B cell (primary cell): Measurements from ENCODE around the gene CHST11. TPM values are rescaled to one million over a fixed set of nuclear protein-coding genes. Genes with fewer than 3 reads are reported as not detected.

Source experiments
- ATAC-seq: fragments of 200-7000 bp; cut with Tn5 transposase; one replicate; pipeline ENCODE4 v1.10.0; 2021; ENCODE audit warnings: low read depth, mild to moderate bottlenecking, moderate number of reproducible peaks, moderate library complexity
- CTCF ChIA-PET: fragments of 350-600 bp; sonication (Branson Sonifier 250); formaldehyde crosslinking; loops from one replicate; lab custom pipeline; 2021; ENCODE audit warnings: antibody characterized with exemption, inconsistent platforms; lab: Charles Lee
- POLR2A ChIA-PET: fragments of 350-600 bp; sonication (Branson Sonifier 250); formaldehyde crosslinking; loops from one replicate; lab custom pipeline; 2021; ENCODE audit warnings: antibody characterized with exemption; lab: Charles Lee
- DNase-seq: peaks from one replicate; pipeline ENCODE4 v3.0.0; 2013
- H2AFZ ChIP-seq: 2 replicates; pipeline ENCODE4 v1.6.1; 2012; ENCODE audit warnings: mild to moderate bottlenecking, low read depth, low read length; ENCODE audit not compliant: insufficient read depth, poor library complexity, severe bottlenecking
- H3K27ac ChIP-seq, 2 donors: 1 replicate in 1 of 2; 2 replicates in 1 of 2; pipeline ENCODE4 v1.5.1; 2012 to 2013; ENCODE audit warnings: low read length in 2 of 2, mild to moderate bottlenecking in 2 of 2, moderate library complexity in 1 of 2
- H3K27me3 ChIP-seq, 4 experiments: fragments of 200-600 bp in 1 of 4; sonication (generic) in 1 of 4; replicated peaks in 1 of 4; 1 replicate in 2 of 4; 2 replicates in 2 of 4; pipeline versions ENCODE4 v1.6.1 to v1.7.0; 2013 to 2016; ENCODE audit warnings: low read length in 3 of 4, mild to moderate bottlenecking in 2 of 4, mixed read lengths in 1 of 4, moderate library complexity in 1 of 4; ENCODE audit not compliant: insufficient read depth in 4 of 4, control insufficient read depth in 3 of 4; ENCODE audit errors: control extremely low read depth in 1 of 4
- H3K36me3 ChIP-seq, 2 experiments: replicated peaks in 1 of 2; 1 replicate in 1 of 2; 2 replicates in 1 of 2; pipeline versions ENCODE4 v1.6.1 to v1.7.1; 2013; ENCODE audit warnings: low read length in 1 of 2; ENCODE audit not compliant: insufficient read depth in 2 of 2, control insufficient read depth in 1 of 2; ENCODE audit errors: control extremely low read depth in 1 of 2, extremely low read depth in 1 of 2
- H3K4me1 ChIP-seq, 2 donors: fragments of 200-600 bp in 1 of 2; sonication (generic) in 1 of 2; 1 replicate in 1 of 2; 2 replicates in 1 of 2; pipeline versions ENCODE4 v1.5.1 to v1.6.1; 2013 to 2017; ENCODE audit warnings: low read length in 2 of 2; ENCODE audit not compliant: control insufficient read depth in 2 of 2, insufficient read depth in 2 of 2
- H3K4me2 ChIP-seq: replicated peaks from 2 replicates; pipeline ENCODE3; 2012; ENCODE audit warnings: mild to moderate bottlenecking, low read depth, low read length; ENCODE audit not compliant: poor library complexity, severe bottlenecking
- H3K4me3 ChIP-seq, 5 experiments: fragments of 200-600 bp in 1 of 5; sonication (generic) in 1 of 5; 1 replicate in 3 of 5; 2 replicates in 2 of 5; pipeline versions ENCODE4 v1.5.1 to v1.7.0; 2011 to 2016; ENCODE audit warnings: low read length in 4 of 5, mild to moderate bottlenecking in 4 of 5, low read depth in 2 of 5, control low read depth in 1 of 5, moderate library complexity in 1 of 5; ENCODE audit not compliant: insufficient read depth in 1 of 5; ENCODE audit errors: control extremely low read depth in 1 of 5, extremely low read depth in 1 of 5
- H3K79me2 ChIP-seq: fragments of 200-600 bp; sonication (generic); one replicate; pipeline ENCODE4 v1.6.0; 2016; ENCODE audit warnings: low read length; ENCODE audit not compliant: control insufficient read depth, insufficient read depth
- H3K9ac ChIP-seq: fragments of 200-600 bp; sonication (generic); 2 replicates; pipeline ENCODE4 v1.6.1; 2017; ENCODE audit warnings: mild to moderate bottlenecking, low read length, moderate library complexity
- H3K9me3 ChIP-seq, 3 donors: one replicate each; pipeline versions ENCODE4 v1.6.1 to v1.7.1; 2013; ENCODE audit warnings: low read length in 2 of 3; ENCODE audit not compliant: control insufficient read depth in 2 of 3, insufficient read depth in 1 of 3; ENCODE audit errors: control extremely low read depth in 1 of 3
- H4K20me1 ChIP-seq: 2 replicates; pipeline ENCODE4 v1.6.0; 2012; ENCODE audit warnings: mild to moderate bottlenecking, low read length; ENCODE audit not compliant: insufficient read depth, control insufficient read depth, poor library complexity, severe bottlenecking
- H3K27ac Mint-ChIP-seq: one replicate; pipeline ENCODE4 v1.8.0; 2021; ENCODE audit warnings: mixed read lengths
- H3K27me3 Mint-ChIP-seq: one replicate; pipeline ENCODE4 v1.8.0; 2021; ENCODE audit warnings: mixed read lengths
- H3K4me1 Mint-ChIP-seq: one replicate; pipeline ENCODE4 v1.8.0; 2021; ENCODE audit warnings: mixed read lengths
- H3K4me3 Mint-ChIP-seq: one replicate; pipeline ENCODE4 v1.8.0; 2021; ENCODE audit warnings: mixed read lengths
- H3K9me3 Mint-ChIP-seq: one replicate; pipeline ENCODE4 v1.8.0; 2022; ENCODE audit warnings: mixed read lengths; ENCODE audit not compliant: insufficient read depth
- CTCF ChIP-seq: fragments of 200-600 bp; IDR thresholded peaks from one replicate; pipeline ENCODE4 v1.8.0; 2022; ENCODE audit warnings: antibody characterized with exemption, mild to moderate bottlenecking
- EZH2 ChIP-seq: IDR thresholded peaks from 2 replicates; pipeline ENCODE4 v1.6.1; 2012; ENCODE audit warnings: borderline replicate concordance, low read depth, mild to moderate bottlenecking, moderate library complexity, low read length; ENCODE audit not compliant: insufficient read depth, poor library complexity, severe bottlenecking
- WGBS: methylation state at CpG from one replicate; pipeline ENCODE4 v1.1.5; 2013; ENCODE audit warnings: missing lambda C conversion rate; ENCODE audit not compliant: insufficient coverage; 5-methylcytosine and 5-hydroxymethylcytosine counted together
- intact Hi-C: fragments of 100-400 bp; cut with micrococcal nuclease; formaldehyde crosslinking; loops from one replicate; pipeline ENCODE4 v1.10.0; 2022
- polyA plus RNA-seq: library from polyadenylated mRNA; depleted of rRNA; stranded (reverse); fragments of >200 nt; gene quantifications from 2 replicates; pipeline ENCODE4 v1.2.3, GENCODE V29; 2012
- total RNA-seq, 2 donors: library from RNA; stranded (reverse); fragments of 120-200 nt in 1 of 2; gene quantifications; 1 replicate in 1 of 2; 2 replicates in 1 of 2; pipeline versions ENCODE4 v1.2.3 to v1.2.4, GENCODE V29; 2013 to 2022

The CHST11 gene
- total and polyA plus RNA-seq, 2 donors (not counting 1 experiment from before 2014, with no cell fraction given) = 46.3 to 152 TPM

- POLR2A ChIA-PET = no interaction called here
- H3K79me2 ChIP-seq = no peaks in the 10 kb centered on the region
- no peaks in the 10 kb centered on the region for H3K9me3 ChIP-seq
- no peak for ATAC-seq
- H3K27me3 ChIP-seq = no peaks in the 10 kb centered on the region
- no peak overlapping the region for H2AFZ ChIP-seq
- H3K9me3 Mint-ChIP-seq = no peaks in the 10 kb centered on the region
- H3K27ac ChIP-seq = no peak overlapping the region
- CTCF ChIA-PET = no interaction called here
- no peak overlapping the region for H3K4me3 Mint-ChIP-seq
- no peak overlapping the region for H3K27ac Mint-ChIP-seq
- H3K4me3 ChIP-seq = no peak overlapping the region
- no peaks in the 10 kb centered on the region for H4K20me1 ChIP-seq
- H3K4me1 Mint-ChIP-seq = no peaks in the 10 kb centered on the region
- DNase-seq = no peak
- H3K9ac ChIP-seq = no peak overlapping the region
- intact Hi-C loops = no loop called here
- H3K36me3 ChIP-seq = no peaks in the 10 kb centered on the region
- no peaks in the 10 kb centered on the region for H3K4me1 ChIP-seq
- H3K4me2 ChIP-seq = no peak overlapping the region
- TF ChIP-seq CTCF = no peak
- TF ChIP-seq EZH2 = no peak
- H3K27me3 Mint-ChIP-seq = no peaks in the 10 kb centered on the region
Measured at GRCh38 chr12:104796475-104796862, 339.7 kb downstream of the CHST11 start.

DNA sequence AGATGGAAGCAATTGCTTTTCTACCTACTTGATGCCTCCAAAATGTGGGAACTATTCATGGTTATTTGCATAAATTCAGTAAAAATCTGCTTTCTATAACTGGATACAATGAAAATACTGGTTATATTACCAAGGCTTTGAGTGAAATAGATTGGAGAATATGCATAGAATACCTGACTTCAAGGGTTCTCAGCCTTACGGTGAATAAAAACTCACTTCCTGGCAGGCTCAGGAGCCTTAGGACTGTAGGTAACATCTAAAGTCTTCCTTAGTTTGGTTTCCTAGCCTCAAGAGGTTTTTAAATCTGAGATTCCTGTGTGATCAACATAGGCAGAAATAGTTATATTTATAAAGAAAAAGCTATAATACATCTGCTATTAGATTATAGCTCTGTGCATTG, 342.7 kb downstream of the CHST11 start:
- Histone ChIP-seq H2AFZ (no peak overlapping the region), H3K27ac (no peak overlapping the region), H3K4me2 (no peak overlapping the region), H3K9ac (no peak overlapping the region), H3K36me3 (no peaks in the 10 kb centered on the region), H3K27me3 (no peaks in the 10 kb centered on the region), H3K79me2 (no peaks in the 10 kb centered on the region), H4K20me1 (no peaks in the 10 kb centered on the region), H3K9me3 (no peaks in the 10 kb centered on the region), H3K4me3 (no peak overlapping the region), H3K4me1 (no peaks in the 10 kb centered on the region)
- ATAC-seq = no peak
- Mint-ChIP-seq H3K4me1 (no peaks in the 10 kb centered on the region), H3K27me3 (no peaks in the 10 kb centered on the region), H3K27ac (no peak overlapping the region), H3K4me3 (no peak overlapping the region), H3K9me3 (no peaks in the 10 kb centered on the region)
- TF ChIP-seq EZH2 (no peak), CTCF (no peak)
- intact Hi-C loops = no loop called here
- no peak for DNase-seq
- ChIA-PET CTCF (no interaction called here), POLR2A (no interaction called here)
- 100% methylated on average over 1 of the region's 1 CpG for WGBS
